A549 (cell line): ENCODE data around the gene BABAM2. TPM values are rescaled to one million over a fixed set of nuclear protein-coding genes. Genes with fewer than 3 reads are reported as not detected.

ENCODE experiments used
- ATAC-seq, 2 experiments: fragments of 200-7000 bp in 1 of 2; fragments of >200 bp in 1 of 2; cut with Nextera tagmentation in 1 of 2; cut with Tn5 transposase in 1 of 2; 3 replicates each; pipeline versions ENCODE4 v1.8.0 to v1.9.1; 2018 to 2020; ENCODE audit warnings: mild to moderate bottlenecking in 1 of 2, moderate library complexity in 1 of 2
- CTCF ChIA-PET: fragments of 300-600 bp; sonication (Branson Sonifier 250); formaldehyde crosslinking; extraction: SDS; loops from one replicate; lab custom pipeline; 2021; ENCODE audit warnings: antibody characterized with exemption, inconsistent platforms; lab: Yijun Ruan, JAX
- POLR2A ChIA-PET: fragments of 350-600 bp; formaldehyde crosslinking; extraction: SDS; loops from one replicate; lab custom pipeline; 2021; ENCODE audit warnings: antibody characterized with exemption, inconsistent platforms; lab: Yijun Ruan, JAX
- DNase-seq, 2 experiments: peaks; one replicate each; pipeline versions ENCODE4 v3.0.0 to v3.0.0-alpha.2; 2011 to 2016; ENCODE audit warnings: low read depth in 1 of 2, low spot score in 1 of 2
- FAIRE-seq: peaks from 2 replicates; lab custom pipeline; 2011; peaks lifted over from hg19 to GRCh38; lab: Jason Lieb, UNC
- H3K27ac ChIP-seq, 2 experiments: fragments of >200 bp; sonication (Bioruptor Twin); formaldehyde crosslinking; 3 replicates each; pipeline ENCODE4 v1.5.1; 2016 to 2017
- H3K4me1 ChIP-seq: fragments of >200 bp; sonication (Bioruptor Twin); formaldehyde crosslinking; 3 replicates; pipeline ENCODE4 v1.6.1; 2016
- H3K4me2 ChIP-seq: fragments of >200 bp; sonication (Bioruptor Twin); formaldehyde crosslinking; 3 replicates; pipeline ENCODE4 v1.6.1; 2016
- H3K4me3 ChIP-seq: fragments of >200 bp; sonication (Bioruptor Twin); formaldehyde crosslinking; 3 replicates; pipeline ENCODE4 v1.5.1; 2016
- H3K9me3 ChIP-seq: fragments of >200 bp; sonication (Bioruptor Twin); formaldehyde crosslinking; 3 replicates; pipeline ENCODE4 v1.6.1; 2016
- ATOH8 ChIP-seq: fragments of 250-450 bp; sonication (Bioruptor Pico); IDR thresholded peaks from 2 replicates; pipeline ENCODE4 v1.5.0; 2020; ENCODE audit warnings: low read depth, mild to moderate bottlenecking, moderate library complexity
- BCL3 ChIP-seq: fragments of >200 bp; sonication (Bioruptor Twin); formaldehyde crosslinking; IDR thresholded peaks from 3 replicates; pipeline ENCODE4 v1.6.1; 2016
- CBX2 ChIP-seq: fragments of 200-600 bp; sonication (generic); IDR thresholded peaks from 2 replicates; pipeline ENCODE4 v1.6.1; 2016; ENCODE audit warnings: low read depth, mild to moderate bottlenecking, borderline replicate concordance
- CBX8 ChIP-seq: fragments of 200-600 bp; sonication (generic); IDR thresholded peaks from 2 replicates; pipeline ENCODE4 v1.6.1; 2016
- CEBPB ChIP-seq, 2 experiments: fragments of >200 bp in 1 of 2; sonication (Bioruptor Twin) in 1 of 2; formaldehyde crosslinking in 1 of 2; IDR thresholded peaks; 2 replicates each; pipeline ENCODE4 v1.6.1; 2012 to 2016
- CHD2 ChIP-seq: fragments of 150-350 bp; IDR thresholded peaks from 2 replicates; pipeline ENCODE4 v1.6.1; 2014; ENCODE audit warnings: low read length; ENCODE audit not compliant: partially characterized antibody
- EHF ChIP-seq: fragments of 250-450 bp; sonication (Bioruptor Pico); IDR thresholded peaks from 2 replicates; pipeline ENCODE4 v1.5.0; 2020; ENCODE audit warnings: mild to moderate bottlenecking
- EHMT2 ChIP-seq: fragments of 200-600 bp; sonication (generic); IDR thresholded peaks from 2 replicates; pipeline ENCODE4 v1.6.1; 2016; ENCODE audit warnings: antibody characterized with exemption, low read depth, mild to moderate bottlenecking, moderate library complexity
- ELK1 ChIP-seq: fragments of 150-350 bp; IDR thresholded peaks from 2 replicates; pipeline ENCODE4 v1.6.1; 2014; ENCODE audit warnings: low read depth, mild to moderate bottlenecking, low read length
- ESRRA ChIP-seq: fragments of 150-350 bp; IDR thresholded peaks from 2 replicates; pipeline ENCODE4 v1.6.1; 2014; ENCODE audit warnings: mild to moderate bottlenecking, low read length, borderline replicate concordance
- FOXS1 ChIP-seq: fragments of 250-450 bp; sonication (Bioruptor Pico); IDR thresholded peaks from 2 replicates; pipeline ENCODE4 v1.5.0; 2020; ENCODE audit warnings: mild to moderate bottlenecking, moderate library complexity
- GATA3 ChIP-seq: IDR thresholded peaks from 2 replicates; pipeline ENCODE4 v1.6.1; 2012; ENCODE audit warnings: borderline replicate concordance
- HDAC2 ChIP-seq: fragments of 200-600 bp; sonication (generic); IDR thresholded peaks from 2 replicates; pipeline ENCODE4 v1.6.1; 2016
- HES2 ChIP-seq: fragments of >200 bp; sonication (Bioruptor Twin); formaldehyde crosslinking; IDR thresholded peaks from 2 replicates; pipeline ENCODE4 v1.6.1; 2016
- HEYL ChIP-seq: fragments of 250-450 bp; sonication (Bioruptor Pico); IDR thresholded peaks from 2 replicates; pipeline ENCODE4 v1.8.0; 2021; ENCODE audit warnings: mild to moderate bottlenecking, moderate library complexity
- HOXA7 ChIP-seq: fragments of 250-450 bp; sonication (Bioruptor Pico); IDR thresholded peaks from 2 replicates; pipeline ENCODE4 v1.5.0; 2020; ENCODE audit warnings: mild to moderate bottlenecking, moderate library complexity
- HOXB13 ChIP-seq: fragments of 250-450 bp; sonication (Bioruptor Pico); IDR thresholded peaks from 2 replicates; pipeline ENCODE4 v1.5.0; 2020; ENCODE audit warnings: low read depth, mild to moderate bottlenecking, moderate library complexity
- KDM1A ChIP-seq: fragments of 200-600 bp; sonication (generic); IDR thresholded peaks from 2 replicates; pipeline ENCODE4 v1.6.1; 2016; ENCODE audit warnings: low read depth, mild to moderate bottlenecking
- MAX ChIP-seq: IDR thresholded peaks from 2 replicates; pipeline ENCODE4 v1.6.1; 2012
- MAZ ChIP-seq: fragments of 150-350 bp; IDR thresholded peaks from 2 replicates; pipeline ENCODE4 v1.6.1; 2014; ENCODE audit warnings: antibody characterized with exemption, low read depth, low read length, borderline replicate concordance
- MYC ChIP-seq: IDR thresholded peaks from 2 replicates; pipeline ENCODE4 v1.6.1; 2012; ENCODE audit warnings: mild to moderate bottlenecking, inconsistent platforms, low read length, improper control_type of control experiment, borderline replicate concordance
- NPAS2 ChIP-seq: fragments of 250-450 bp; sonication (Bioruptor Pico); IDR thresholded peaks from 2 replicates; pipeline ENCODE4 v1.8.0; 2022; ENCODE audit warnings: mild to moderate bottlenecking, moderate library complexity, borderline replicate concordance
- NR3C1 ChIP-seq: fragments of >200 bp; sonication (Bioruptor Twin); formaldehyde crosslinking; IDR thresholded peaks from 3 replicates; pipeline ENCODE4 v1.6.1; 2017
- PBX3 ChIP-seq: IDR thresholded peaks from 2 replicates; pipeline ENCODE4 v1.6.1; 2012
- PHF8 ChIP-seq: fragments of 200-600 bp; sonication (generic); IDR thresholded peaks from 2 replicates; pipeline ENCODE4 v1.6.1; 2016; ENCODE audit warnings: low read depth, mild to moderate bottlenecking, antibody characterized with exemption, moderate library complexity, borderline replicate concordance
- POLR2AphosphoS2 ChIP-seq: conservative IDR thresholded peaks from 2 replicates; pipeline ENCODE4 v1.6.1; 2012; ENCODE audit warnings: low read length, improper control_type of control experiment, inconsistent platforms
- SMC3 ChIP-seq: fragments of >200 bp; sonication (Bioruptor Twin); formaldehyde crosslinking; IDR thresholded peaks from 3 replicates; pipeline ENCODE4 v1.6.1; 2018; ENCODE audit warnings: inconsistent platforms
- SREBF2 ChIP-seq: fragments of 450-650 bp; IDR thresholded peaks from 2 replicates; pipeline ENCODE4 v1.6.1; 2014; ENCODE audit warnings: mild to moderate bottlenecking, moderate library complexity
- TFCP2L1 ChIP-seq: fragments of 250-450 bp; sonication (Bioruptor Pico); IDR thresholded peaks from 2 replicates; pipeline ENCODE4 v1.5.0; 2021; ENCODE audit warnings: mild to moderate bottlenecking
- ZC3H11A ChIP-seq: fragments of 450-650 bp; IDR thresholded peaks from 2 replicates; pipeline ENCODE4 v1.6.1; 2014; ENCODE audit warnings: antibody characterized with exemption, mild to moderate bottlenecking
- ZSCAN20 ChIP-seq: fragments of 250-450 bp; sonication (Bioruptor Pico); IDR thresholded peaks from 2 replicates; pipeline ENCODE4 v1.8.0; 2022; ENCODE audit warnings: mild to moderate bottlenecking, moderate library complexity
- WGBS: methylation state at CpG from one replicate; pipeline ENCODE4 v1.1.6; 2017; ENCODE audit errors: missing lambda C conversion rate; 5-methylcytosine and 5-hydroxymethylcytosine counted together
- polyA plus RNA-seq, 4 experiments: library from polyadenylated mRNA; depleted of rRNA in 3 of 4; stranded (reverse); fragments of >200 nt; fragmentation: RNase III in 1 of 4; extraction: RNeasy Plus Mini Kit Qiagen cat#74134 plus additional on column Dnase treatment in 1 of 4; gene quantifications; 2 replicates in 3 of 4; 3 replicates in 1 of 4; pipeline ENCODE4 v1.2.3, GENCODE V29; 2011 to 2017

The BABAM2 gene
- polyA plus RNA-seq, 2 of the 4 experiments (the other 2 are of a cell fraction): 53.7 to 78.4 TPM

- DNase-seq: no peak
- FAIRE-seq: no peak
- Histone ChIP-seq H3K4me3 (no peak overlapping the region), H3K4me1 (no peaks in the 10 kb centered on the region), H3K4me2 (no peak overlapping the region), H3K9me3 (no peaks in the 10 kb centered on the region), H3K27ac (no peak overlapping the region)
- POLR2A ChIA-PET: no interaction called here
- ATAC-seq: no peak
- CTCF ChIA-PET: interaction anchor here (1.0 to 1.2 kb wide), 4 partner anchors 14 to 144 kb away, joined by 3 to 4 read pairs (median 3); no protein-coding TSS in a partner anchor
- no peak for TF ChIP-seq TFCP2L1 (CRISPR knock-in tag)
- TF ChIP-seq FOXS1 (CRISPR knock-in tag): no peak
- no peak for TF ChIP-seq ZSCAN20
- no peak for TF ChIP-seq CBX8
- no peak for TF ChIP-seq HDAC2
- no peak for TF ChIP-seq ATOH8 (CRISPR knock-in tag)
- TF ChIP-seq SMC3: no peak
- TF ChIP-seq CBX2: no peak
- no peak for TF ChIP-seq BCL3
- TF ChIP-seq ELK1: no peak
- TF ChIP-seq MAZ: no peak
- TF ChIP-seq HOXA7 (CRISPR knock-in tag): no peak
- TF ChIP-seq MAX: no peak
- TF ChIP-seq NPAS2 (CRISPR knock-in tag): no peak
- TF ChIP-seq KDM1A: no peak
- no peak for TF ChIP-seq PBX3
- TF ChIP-seq CHD2: no peak
- no peak for TF ChIP-seq EHF (CRISPR knock-in tag)
- no peak for TF ChIP-seq CEBPB (IDR thresholded peaks at IDR 0.05)
- TF ChIP-seq HEYL: no peak
- 75% methylated on average over 2 of the region's 2 CpGs for WGBS
Observed at GRCh38 chr2:27847333-27847732, 43.2 kb upstream of the BABAM2 start.

- FAIRE-seq (no peak), ATAC-seq (no peak), DNase-seq (no peak)
- Histone ChIP-seq H3K4me3 (no peak overlapping the region), H3K9me3 (no peaks in the 10 kb centered on the region), H3K4me2 (no peak overlapping the region), H3K4me1 (peaks cover 8% of the 10 kb centered on the region; the same call in 1 of the 3 replicates), H3K27ac (no peak overlapping the region)
- WGBS: 94% methylated on average over 3 of the region's 3 CpGs
- CTCF ChIA-PET: no interaction called here
- no peak for TF ChIP-seq MAZ
- TF ChIP-seq SREBF2: no peak
- TF ChIP-seq GATA3: no peak
- no peak for TF ChIP-seq HES2
- no peak for TF ChIP-seq ZC3H11A
- no peak for TF ChIP-seq ESRRA
- no peak for TF ChIP-seq EHMT2
- no peak for TF ChIP-seq NR3C1
- TF ChIP-seq SMC3: no peak
- no peak for TF ChIP-seq HOXB13
- TF ChIP-seq POLR2AphosphoS2: no peak
- TF ChIP-seq HEYL: no peak
- TF ChIP-seq PHF8: no peak
- TF ChIP-seq MYC: no peak
- POLR2A ChIA-PET: no interaction called here
Observed at GRCh38 chr2:27849558-27850205, 40.8 kb upstream of the BABAM2 start.
